Lung (tissue), 12 donors: ENCODE measurements around the gene ATP10A. TPM values are rescaled to one million over a fixed set of nuclear protein-coding genes. Genes with fewer than 3 reads are reported as not detected.
"Not testable (repeated sequence)": the region's sequence is repeated elsewhere in the genome, so short reads cannot be mapped to it uniquely, and the experiment has no call there.

Source experiments
- ATAC-seq: fragments of 200-7000 bp; cut with Tn5 transposase; one replicate; pipeline ENCODE4 v1.9.1; 2020; ENCODE audit warnings: moderate number of reproducible peaks; ENCODE audit not compliant: insufficient read depth, low FRiP score
- DNase-seq, 3 donors: peaks; one replicate each; pipeline ENCODE4 v3.0.0-alpha.2; 2013 to 2017
- H3K27ac ChIP-seq, 2 donors: one replicate each; pipeline ENCODE4 v1.5.1; 2013; ENCODE audit warnings: mild to moderate bottlenecking in 2 of 2, moderate library complexity in 2 of 2, control low read depth in 1 of 2, inconsistent platforms in 1 of 2, low read depth in 1 of 2, low read length in 1 of 2
- H3K27me3 ChIP-seq, 3 donors: one replicate each; pipeline ENCODE4 v1.5.1; 2013; ENCODE audit warnings: low read length in 2 of 3; ENCODE audit not compliant: control insufficient read depth in 3 of 3, insufficient read depth in 3 of 3
- H3K36me3 ChIP-seq, 4 donors: one replicate each; pipeline ENCODE4 v1.5.1; 2013; ENCODE audit warnings: low read length in 4 of 4, mild to moderate bottlenecking in 1 of 4, moderate library complexity in 1 of 4; ENCODE audit not compliant: control insufficient read depth in 4 of 4, insufficient read depth in 4 of 4
- H3K4me1 ChIP-seq, 5 donors: one replicate each; pipeline ENCODE4 v1.5.1; 2013; ENCODE audit warnings: low read length in 5 of 5, mild to moderate bottlenecking in 2 of 5, moderate library complexity in 1 of 5; ENCODE audit not compliant: control insufficient read depth in 5 of 5, insufficient read depth in 5 of 5
- H3K4me3 ChIP-seq: one replicate; pipeline ENCODE4 v1.5.1; 2013; ENCODE audit warnings: mild to moderate bottlenecking, control low read depth, moderate library complexity
- H3K9ac ChIP-seq, 2 donors: one replicate each; pipeline ENCODE4 v1.5.1; 2013; ENCODE audit warnings: low read length in 2 of 2, control low read depth in 1 of 2; ENCODE audit not compliant: insufficient read depth in 1 of 2
- H3K9me3 ChIP-seq, 4 donors: one replicate each; pipeline ENCODE4 v1.5.1; 2013; ENCODE audit warnings: low read length in 3 of 4, mild to moderate bottlenecking in 1 of 4, moderate library complexity in 1 of 4; ENCODE audit not compliant: control insufficient read depth in 4 of 4, insufficient read depth in 3 of 4
- CTCF ChIP-seq: IDR thresholded peaks from 2 replicates; pipeline ENCODE4 v1.5.1; 2012; ENCODE audit warnings: mild to moderate bottlenecking; ENCODE audit errors: control extremely low read depth, extremely low read depth
- WGBS, 2 donors: extraction: QIAGEN DNeasy Blood & Tissue Kit; methylation state at CpG; one replicate each; pipeline ENCODE4 v1.1.7; 2013; 5-methylcytosine and 5-hydroxymethylcytosine counted together
- polyA plus RNA-seq, 2 donors: library from polyadenylated mRNA; stranded (reverse); fragments of 200-250 nt; gene quantifications; one replicate each; pipeline ENCODE4 v1.2.1, GENCODE V29; 2013
- total RNA-seq, 2 donors: library from RNA; depleted of rRNA in 1 of 2; stranded (reverse); fragments of >200 nt in 1 of 2; gene quantifications; one replicate each; pipeline ENCODE4 v1.2.1, GENCODE V29; 2014 to 2021
- donor health status: control.
- donor health status: control.
- donor health status: Bipolar disorder and iron deficiency.
- donor health status: healthy.
- donor health status: DM: yes; HTN: yes; CAD: no.

The ATP10A gene
- total and polyA plus RNA-seq, 4 donors, result 4.5 to 33.7 (median 6.2) TPM

DNA sequence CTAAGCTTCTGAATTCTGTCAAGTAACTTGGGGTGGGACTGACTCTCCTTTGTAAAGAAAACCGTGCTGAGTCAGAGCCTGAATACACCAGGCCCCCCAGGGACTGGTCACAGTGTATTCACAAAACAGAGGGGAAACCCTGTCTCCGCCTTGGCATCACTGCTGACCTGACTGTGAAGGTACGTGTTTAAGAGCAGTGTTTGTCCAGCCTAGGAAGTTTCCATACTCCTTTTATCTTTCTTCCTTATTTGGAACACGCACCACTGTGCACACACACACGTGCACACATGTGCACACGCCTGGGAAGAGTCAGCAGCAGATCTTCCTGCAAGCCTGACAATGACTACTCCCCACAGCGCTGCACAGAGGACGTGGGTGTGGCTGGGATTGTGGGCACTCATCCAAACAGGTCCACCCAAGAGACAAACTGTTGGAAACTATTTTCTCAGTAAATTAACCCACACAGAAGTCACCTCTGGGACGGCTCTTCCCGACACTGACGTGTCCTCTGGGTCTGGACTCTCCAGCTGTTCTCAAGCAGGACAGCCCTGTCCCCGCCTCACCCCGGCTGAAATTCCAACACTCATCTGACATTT is 87.7 kb downstream of the ATP10A start:
- peak in 2 of 3 donors; percentile 9 to 18 for DNase-seq

DNA sequence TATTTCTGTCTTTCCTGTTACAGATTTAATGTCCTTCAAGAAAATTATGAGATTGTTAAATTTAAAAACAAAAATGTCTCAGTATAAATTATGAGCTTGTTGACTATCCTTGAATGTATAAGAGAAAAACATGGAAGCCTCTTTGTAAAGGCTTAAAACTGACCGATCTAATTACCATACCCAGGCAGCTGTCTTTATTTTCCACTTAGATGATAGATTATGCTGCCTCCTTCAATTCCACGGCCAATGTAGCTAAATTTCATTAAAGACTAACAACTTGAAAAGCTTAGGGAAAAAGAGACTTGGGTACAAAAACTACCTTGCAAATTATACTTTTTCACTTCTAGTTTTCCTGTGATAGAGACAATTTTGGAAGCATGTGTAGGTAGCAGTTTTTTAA is 88.3 kb downstream of the ATP10A start:
- H3K27ac ChIP-seq, result no peak overlapping the region
- WGBS, 2 donors, result 81 to 93% methylated on average over 2 of the region's 2 CpGs
- no peaks in the 10 kb centered on the region for H3K27me3 ChIP-seq
- H3K4me1 ChIP-seq, result peaks cover 0 to 5% (median 0%) of the 10 kb centered on the region in 5 donors
- ATAC-seq, result no peak
- TF ChIP-seq CTCF, result no peak
- H3K36me3 ChIP-seq, result peaks cover 0 to 4% (median 0%) of the 10 kb centered on the region in 4 donors
- H3K4me3 ChIP-seq, result no peak overlapping the region
- no peaks in the 10 kb centered on the region for H3K9me3 ChIP-seq
- no peak for DNase-seq
- no peak overlapping the region for H3K9ac ChIP-seq

More for the DNA sequence above, 87.7 kb downstream of the ATP10A start:
- H3K9me3 ChIP-seq, result no peaks in the 10 kb centered on the region
- H3K27me3 ChIP-seq, result no peaks in the 10 kb centered on the region
- H3K36me3 ChIP-seq, result peaks cover 0 to 9% (median 0%) of the 10 kb centered on the region in 4 donors
- peaks cover 0 to 5% (median 0%) of the 10 kb centered on the region in 5 donors for H3K4me1 ChIP-seq
- ATAC-seq, result peak; percentile 44
- H3K4me3 ChIP-seq, result no peak overlapping the region
- no peak overlapping the region for H3K9ac ChIP-seq
- TF ChIP-seq CTCF, result no peak
- no peak overlapping the region for H3K27ac ChIP-seq
- 52 to 71% methylated on average over 13 of the region's 13 CpGs for WGBS, 2 donors

GRCh38 chr15:25773248-25773647 is 89.9 kb downstream of the ATP10A start:
- no peak overlapping the region for H3K27ac ChIP-seq
- H3K36me3 ChIP-seq, result peaks cover 0 to 2% (median 0%) of the 10 kb centered on the region in 4 donors
- H3K27me3 ChIP-seq, result no peaks in the 10 kb centered on the region
- no peak for TF ChIP-seq CTCF
- WGBS, 2 donors, result 83 to 84% methylated on average over 6 of the region's 6 CpGs
- no peak overlapping the region for H3K9ac ChIP-seq
- no peaks in the 10 kb centered on the region for H3K9me3 ChIP-seq
- ATAC-seq, result no peak
- H3K4me3 ChIP-seq, result no peak overlapping the region
- DNase-seq, result no peak
- H3K4me1 ChIP-seq, result peaks cover 0 to 5% (median 0%) of the 10 kb centered on the region in 5 donors

DNA sequence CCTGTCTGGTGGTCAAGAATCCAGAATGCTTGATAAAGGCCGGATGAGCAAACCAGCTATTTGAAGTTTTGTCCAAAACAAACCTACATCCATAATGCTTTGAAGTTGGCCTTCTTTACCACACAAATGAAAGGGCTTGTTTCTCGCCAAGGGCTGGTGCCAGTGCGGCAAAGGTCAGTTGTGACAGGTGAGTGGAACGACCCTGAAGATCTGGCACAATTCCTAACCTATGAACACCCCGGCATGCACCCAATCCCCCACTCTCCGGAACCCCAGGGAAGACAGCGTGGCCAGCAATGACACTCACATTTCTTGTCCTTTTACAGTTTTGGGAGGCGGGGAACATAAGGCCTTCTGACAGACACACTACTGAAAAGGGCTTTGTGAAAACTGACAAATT is 90.6 kb downstream of the ATP10A start:
- ATAC-seq (no peak), DNase-seq (no peak)
- WGBS, 2 donors, result 90 to 91% methylated on average over 8 of the region's 8 CpGs
- no peaks in the 10 kb centered on the region for H3K9me3 ChIP-seq
- H3K27ac ChIP-seq, result no peak overlapping the region
- H3K9ac ChIP-seq, result no peak overlapping the region
- no peaks in the 10 kb centered on the region for H3K27me3 ChIP-seq
- no peak for TF ChIP-seq CTCF
- peaks cover 0 to 3% (median 0%) of the 10 kb centered on the region in 4 donors for H3K36me3 ChIP-seq
- peaks cover 0 to 5% (median 0%) of the 10 kb centered on the region in 5 donors for H3K4me1 ChIP-seq
- no peak overlapping the region for H3K4me3 ChIP-seq

GRCh38 chr15:25771736-25772135 is 91.4 kb downstream of the ATP10A start:
- H3K36me3 ChIP-seq, H3K27me3 ChIP-seq: not testable (repeated sequence)

More at GRCh38 chr15:25771736-25772135, 91.4 kb downstream of the ATP10A start:
- H3K27ac ChIP-seq, ATAC-seq, H3K4me1 ChIP-seq, H3K4me3 ChIP-seq, H3K9ac ChIP-seq, H3K9me3 ChIP-seq, DNase-seq: not testable (repeated sequence)
- 89 to 96% methylated on average over 8 of the region's 8 CpGs for WGBS, 2 donors
